ENCODE measurements around the gene PTPN12.

Gene PTPN12

GRCh38 chr7:77631820-77632219 lies 94.7 kb downstream of the PTPN12 start:
- no peaks in the 10 kb centered on the region for H3K79me2 ChIP-seq (ENCODE audit: insufficient read depth, low read depth)
- no peaks in the 10 kb centered on the region for H3K36me3 ChIP-seq (ENCODE audit: insufficient read depth)
- TF ChIP-seq, protein P1, sequence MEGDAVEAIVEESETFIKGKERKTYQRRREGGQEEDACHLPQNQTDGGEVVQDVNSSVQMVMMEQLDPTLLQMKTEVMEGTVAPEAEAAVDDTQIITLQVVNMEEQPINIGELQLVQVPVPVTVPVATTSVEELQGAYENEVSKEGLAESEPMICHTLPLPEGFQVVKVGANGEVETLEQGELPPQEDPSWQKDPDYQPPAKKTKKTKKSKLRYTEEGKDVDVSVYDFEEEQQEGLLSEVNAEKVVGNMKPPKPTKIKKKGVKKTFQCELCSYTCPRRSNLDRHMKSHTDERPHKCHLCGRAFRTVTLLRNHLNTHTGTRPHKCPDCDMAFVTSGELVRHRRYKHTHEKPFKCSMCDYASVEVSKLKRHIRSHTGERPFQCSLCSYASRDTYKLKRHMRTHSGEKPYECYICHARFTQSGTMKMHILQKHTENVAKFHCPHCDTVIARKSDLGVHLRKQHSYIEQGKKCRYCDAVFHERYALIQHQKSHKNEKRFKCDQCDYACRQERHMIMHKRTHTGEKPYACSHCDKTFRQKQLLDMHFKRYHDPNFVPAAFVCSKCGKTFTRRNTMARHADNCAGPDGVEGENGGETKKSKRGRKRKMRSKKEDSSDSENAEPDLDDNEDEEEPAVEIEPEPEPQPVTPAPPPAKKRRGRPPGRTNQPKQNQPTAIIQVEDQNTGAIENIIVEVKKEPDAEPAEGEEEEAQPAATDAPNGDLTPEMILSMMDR (conservative IDR thresholded peaks at IDR 0.05; ENCODE audit: low read depth, low read length), result no peak

DNA sequence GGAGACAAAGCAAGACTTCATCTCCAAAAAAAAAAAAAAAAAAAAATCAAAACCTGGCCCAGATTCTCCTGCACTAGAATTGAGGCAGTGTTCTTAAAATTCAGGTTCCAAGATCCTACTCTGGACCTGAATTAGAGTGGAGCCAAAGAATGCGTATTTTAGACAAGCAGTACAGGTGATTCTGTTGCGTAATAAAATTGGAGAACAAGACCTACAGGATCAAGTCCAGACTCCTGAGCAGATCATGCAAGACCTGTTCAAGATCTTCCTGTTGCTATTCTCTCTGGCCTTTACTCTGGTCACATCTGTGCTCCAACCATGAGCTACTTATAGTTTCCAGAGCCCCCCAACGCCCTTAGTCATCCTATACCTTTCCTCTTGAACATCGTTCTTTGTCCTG lies 107.7 kb downstream of the PTPN12 start:
- Histone ChIP-seq H3K79me2 (ENCODE audit: insufficient read depth, low read depth) (no peaks in the 10 kb centered on the region), H3K27ac (no peak overlapping the region), H2AFZ (ENCODE audit: low read depth) (no peak overlapping the region), H3K4me2 (no peak overlapping the region), H4K20me1 (ENCODE audit: insufficient read depth) (no peaks in the 10 kb centered on the region), H3K4me3 (IDR thresholded peaks at IDR 0.05; ENCODE audit: insufficient read depth, low read depth, low read length) (no peak overlapping the region), H3K36me3 (ENCODE audit: insufficient read depth) (no peaks in the 10 kb centered on the region), H3K27me3 (ENCODE audit: insufficient read depth, low read depth) (no peaks in the 10 kb centered on the region), H3K4me1 (ENCODE audit: low read depth, poor library complexity, severe bottlenecking) (no peaks in the 10 kb centered on the region), H3K9ac (no peak overlapping the region)
- TF ChIP-seq, protein P1 (conservative IDR thresholded peaks at IDR 0.05; ENCODE audit: low read depth, low read length), result no peak

More at GRCh38 chr7:77631820-77632219, 94.7 kb downstream of the PTPN12 start:
- Histone ChIP-seq H3K27me3 (ENCODE audit: insufficient read depth, low read depth) (no peaks in the 10 kb centered on the region), H3K27ac (no peak overlapping the region), H3K4me2 (no peak overlapping the region), H3K4me1 (ENCODE audit: low read depth, poor library complexity, severe bottlenecking) (peaks cover under 1% of the 10 kb centered on the region), H3K9ac (no peak overlapping the region), H4K20me1 (ENCODE audit: insufficient read depth) (no peaks in the 10 kb centered on the region), H3K4me3 (IDR thresholded peaks at IDR 0.05; ENCODE audit: insufficient read depth, low read depth, low read length) (no peak overlapping the region), H2AFZ (ENCODE audit: low read depth) (no peak overlapping the region)

DNA sequence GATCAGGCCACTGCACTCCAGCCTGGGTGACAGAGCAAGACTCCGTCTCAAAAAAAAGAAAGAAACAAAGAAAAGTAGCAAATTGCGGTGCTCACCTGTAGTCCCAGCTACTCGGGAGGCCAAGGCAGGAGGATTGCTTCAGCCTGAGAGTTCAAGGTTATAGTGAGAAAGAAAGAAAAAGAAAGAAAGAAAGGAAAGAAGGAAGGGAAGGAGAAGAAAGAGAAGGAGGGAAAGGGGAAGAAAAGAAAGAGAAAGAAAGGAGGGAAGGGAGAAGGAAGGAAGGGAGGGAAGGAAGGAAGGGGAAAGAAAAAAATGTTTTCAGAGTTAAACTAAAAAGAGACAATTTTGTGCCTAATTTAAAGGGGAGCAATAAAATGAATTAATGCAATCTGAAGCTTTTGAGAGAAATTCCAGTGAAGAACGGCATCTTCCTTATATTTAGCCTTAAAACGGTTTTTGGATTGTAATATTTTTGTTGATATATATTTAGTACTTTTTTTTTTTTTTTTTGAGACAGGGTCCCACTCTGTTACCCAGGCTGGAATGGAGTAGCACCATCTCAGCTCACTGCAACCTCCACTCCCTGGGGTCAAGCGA lies 111.7 kb downstream of the PTPN12 start:
- no peak overlapping the region for H3K4me2 ChIP-seq

GRCh38 chr7:77649716-77650349 lies 112.7 kb downstream of the PTPN12 start:
- TF ChIP-seq, protein P1 (conservative IDR thresholded peaks at IDR 0.05; ENCODE audit: low read depth, low read length), result no peak
- Histone ChIP-seq H2AFZ (ENCODE audit: low read depth) (no peak overlapping the region), H3K27ac (no peak overlapping the region), H3K4me1 (ENCODE audit: low read depth, poor library complexity, severe bottlenecking) (peaks cover 5% of the 10 kb centered on the region), H4K20me1 (ENCODE audit: insufficient read depth) (no peaks in the 10 kb centered on the region), H3K4me3 (IDR thresholded peaks at IDR 0.05; ENCODE audit: insufficient read depth, low read depth, low read length) (no peak overlapping the region), H3K36me3 (ENCODE audit: insufficient read depth) (no peaks in the 10 kb centered on the region), H3K4me2 (no peak overlapping the region), H3K27me3 (ENCODE audit: insufficient read depth, low read depth) (no peaks in the 10 kb centered on the region), H3K79me2 (ENCODE audit: insufficient read depth, low read depth) (no peaks in the 10 kb centered on the region), H3K9ac (no peak overlapping the region)

More for the DNA sequence above, 111.7 kb downstream of the PTPN12 start:
- TF ChIP-seq, protein P1 (conservative IDR thresholded peaks at IDR 0.05; ENCODE audit: low read depth, low read length), result no peak
- Histone ChIP-seq H4K20me1 (ENCODE audit: insufficient read depth) (no peaks in the 10 kb centered on the region), H3K4me1 (ENCODE audit: low read depth, poor library complexity, severe bottlenecking) (peaks cover 5% of the 10 kb centered on the region), H3K27ac (no peak overlapping the region), H3K9ac (no peak overlapping the region), H2AFZ (ENCODE audit: low read depth) (no peak overlapping the region), H3K79me2 (ENCODE audit: insufficient read depth, low read depth) (no peaks in the 10 kb centered on the region), H3K27me3 (ENCODE audit: insufficient read depth, low read depth) (no peaks in the 10 kb centered on the region), H3K36me3 (ENCODE audit: insufficient read depth) (no peaks in the 10 kb centered on the region), H3K4me3 (IDR thresholded peaks at IDR 0.05; ENCODE audit: insufficient read depth, low read depth, low read length) (no peak overlapping the region)
